ENCODE measurements around the gene EGFR.

GRCh38 chr7:55043691-55044370 is 25.0 kb downstream of the EGFR start:
- TF ChIP-seq CTCF (conservative IDR thresholded peaks at IDR 0.05 in 1 of 2, IDR thresholded peaks at IDR 0.05 in 1 of 2; ENCODE audit: low read depth in 1 of 2, low read length in 2 of 2) (no peak), EZH2 (IDR thresholded peaks at IDR 0.05; ENCODE audit: low read length, missing control alignments) (no peak)

Measured in fibroblast of lung (primary cell).